DMS153 (cell line): ENCODE measurements around the gene NEUROG2.

Experiments used
- DNase-seq: peaks from one replicate; lab custom pipeline; 2025; lab: John Stamatoyannopoulos, UW

Gene NEUROG2

GRCh38 chr4:112521123-112522023, 5.4 kb upstream of the NEUROG2 start:
- DNase-seq = no peak

- DNase-seq = no peak
Observed at GRCh38 chr4:112520598-112521122, 4.7 kb upstream of the NEUROG2 start.

GRCh38 chr4:112519689-112520597, 4.0 kb upstream of the NEUROG2 start:
- DNase-seq = no peak

DNA sequence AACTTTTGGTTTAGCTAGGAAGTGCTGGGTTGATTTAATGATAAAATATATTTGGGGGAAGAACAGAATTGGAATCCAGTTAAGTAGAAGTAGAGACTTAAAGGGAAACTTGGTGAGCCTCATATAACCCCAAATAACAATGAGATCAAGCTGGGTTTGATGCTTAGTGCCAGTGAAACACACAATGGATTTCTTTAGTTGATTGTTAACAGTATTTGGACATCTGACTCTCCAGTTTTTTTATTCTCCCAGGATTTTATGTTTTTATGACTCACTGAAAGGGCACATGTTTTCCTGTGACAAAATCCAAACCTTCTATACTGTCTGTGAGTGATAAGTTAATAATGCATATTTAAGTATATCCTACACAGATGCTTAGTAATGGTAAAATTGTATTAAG, 2.7 kb upstream of the NEUROG2 start:
- DNase-seq = no peak

DNA sequence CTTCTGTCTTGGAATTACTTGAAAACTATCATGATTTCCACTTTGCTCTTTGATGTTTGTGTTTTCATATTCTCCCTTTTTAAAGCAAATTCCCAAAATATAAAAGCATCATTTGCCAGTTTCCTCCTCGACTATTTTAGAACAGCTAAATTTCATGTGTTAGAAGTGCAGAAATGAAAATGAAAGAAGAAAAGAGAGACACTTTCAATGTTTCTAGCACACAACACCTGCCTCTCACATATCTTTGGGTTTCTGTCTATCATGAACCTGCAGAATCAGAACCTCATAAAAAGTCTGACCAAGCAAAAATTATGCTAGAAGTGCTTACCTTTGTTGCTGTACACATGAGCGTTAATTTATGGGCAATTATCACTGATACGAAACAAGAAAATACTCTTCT, 1.9 kb upstream of the NEUROG2 start:
- no peak for DNase-seq

DNA sequence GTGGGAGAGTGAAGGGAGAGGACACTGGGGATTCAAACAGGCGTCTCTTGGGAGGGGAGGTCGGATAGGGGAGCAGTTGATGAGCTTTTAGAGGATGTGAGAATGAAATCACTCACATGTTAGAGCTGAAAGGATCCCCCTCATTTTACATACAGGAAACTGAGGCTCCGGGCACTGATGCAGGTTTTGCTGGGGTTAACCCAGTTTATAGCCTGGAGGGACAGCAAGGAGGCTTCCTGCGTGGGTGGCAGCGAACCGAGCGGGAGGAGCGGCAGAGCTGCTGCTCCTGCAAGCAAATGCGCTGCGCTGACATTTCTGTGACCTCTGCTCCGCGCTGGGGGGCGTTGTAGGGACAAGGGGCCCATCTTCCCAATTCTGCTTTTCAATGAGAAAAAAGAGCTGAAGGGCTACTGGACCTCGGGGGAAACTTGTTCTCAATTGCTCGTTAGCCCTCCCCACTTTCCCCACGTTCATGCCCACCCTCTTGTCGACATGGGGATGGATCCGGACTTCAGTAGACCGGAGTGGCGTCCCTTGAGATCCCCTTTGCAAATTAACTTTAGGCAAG, 1.2 kb upstream of the NEUROG2 start:
- DNase-seq = no peak

- DNase-seq = no peak
Observed at GRCh38 chr4:112516471-112517066, 589 bp upstream of the NEUROG2 start.

- no peak for DNase-seq
Observed at GRCh38 chr4:112515198-112516065, 548 bp downstream of the NEUROG2 start.

- DNase-seq = no peak
Observed at GRCh38 chr4:112514647-112515197, 1.3 kb downstream of the NEUROG2 start.

DNA sequence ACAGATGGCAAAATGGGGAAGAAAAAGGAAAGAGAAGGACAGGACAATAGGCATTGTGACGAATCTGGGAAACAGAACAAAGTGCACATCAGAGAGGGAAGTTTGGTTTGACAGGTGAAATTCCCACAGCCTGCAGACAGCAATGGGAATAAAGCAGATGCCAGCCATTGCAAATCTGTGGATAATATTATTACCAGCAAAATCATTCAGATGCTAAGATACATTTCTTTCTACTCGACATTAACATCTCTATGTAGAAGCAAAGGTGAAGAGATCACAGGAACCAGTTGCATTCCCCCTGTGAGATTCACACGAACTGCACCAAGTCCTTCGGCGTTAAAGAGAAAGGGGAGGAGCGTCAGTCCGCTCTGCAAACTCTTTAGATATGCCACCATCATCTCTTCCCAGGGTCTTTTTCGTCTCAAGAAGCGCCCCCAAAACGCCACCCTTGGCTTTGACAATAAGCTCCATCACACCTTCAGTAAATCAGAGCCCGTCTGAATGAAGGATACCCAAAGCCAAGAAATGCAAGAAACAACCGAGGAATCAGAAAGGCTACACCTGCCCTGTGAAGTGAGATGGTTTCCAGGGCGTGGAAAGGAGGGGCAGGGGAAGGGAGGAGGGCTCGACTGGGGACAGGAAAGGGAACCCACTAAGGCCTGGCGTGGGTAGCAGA, 1.9 kb downstream of the NEUROG2 start:
- no peak for DNase-seq

DNA sequence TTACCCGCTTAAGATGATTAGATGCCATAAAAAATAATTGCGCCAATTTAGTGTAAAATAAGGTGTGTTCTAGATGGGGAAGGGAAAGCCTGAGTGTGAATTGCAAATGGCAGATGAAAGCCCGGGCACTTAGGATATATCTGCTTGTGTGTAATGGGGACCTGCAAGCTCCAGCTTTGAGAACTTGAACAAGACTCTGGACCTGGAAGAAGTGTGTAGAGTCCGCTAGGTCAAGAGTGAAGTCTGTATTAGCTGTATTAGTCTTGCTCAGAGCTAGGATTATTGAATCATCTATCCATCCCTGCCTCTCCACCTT, 4.2 kb downstream of the NEUROG2 start:
- DNase-seq = no peak

DNA sequence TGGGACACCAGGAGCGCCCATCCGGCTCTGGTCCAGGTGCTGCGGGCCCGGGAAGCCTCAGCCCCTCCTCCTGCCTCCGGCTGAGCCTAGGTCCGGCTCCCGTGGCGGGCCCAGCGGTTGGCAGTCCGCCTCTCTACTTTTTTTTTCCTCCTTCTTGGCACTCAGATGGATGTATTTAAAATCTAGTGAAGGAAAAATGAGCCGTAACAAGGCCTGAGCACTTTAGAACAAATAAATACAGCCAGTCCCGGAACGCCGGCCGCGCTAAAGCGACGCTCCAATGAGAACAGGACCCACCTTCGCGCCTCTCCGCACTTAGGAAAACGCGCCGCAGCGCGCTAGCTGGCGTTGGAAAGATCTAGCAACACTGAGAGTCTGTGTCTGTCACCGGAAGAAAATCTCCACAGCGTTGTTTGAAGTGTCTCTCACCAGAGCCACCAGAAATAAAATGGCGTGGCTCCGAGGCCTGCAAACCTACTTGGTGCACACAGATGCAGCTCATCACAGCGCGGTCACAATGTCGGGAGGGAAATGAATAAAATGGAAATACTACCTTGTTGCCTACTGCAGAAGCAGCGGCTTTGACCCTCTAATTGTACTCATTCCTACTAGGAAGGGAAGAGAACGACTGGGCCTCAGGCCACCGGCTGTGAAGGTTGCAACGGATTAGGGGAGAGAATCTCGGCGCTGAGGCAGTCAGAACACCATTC, 4.7 kb downstream of the NEUROG2 start:
- no peak for DNase-seq

DNA sequence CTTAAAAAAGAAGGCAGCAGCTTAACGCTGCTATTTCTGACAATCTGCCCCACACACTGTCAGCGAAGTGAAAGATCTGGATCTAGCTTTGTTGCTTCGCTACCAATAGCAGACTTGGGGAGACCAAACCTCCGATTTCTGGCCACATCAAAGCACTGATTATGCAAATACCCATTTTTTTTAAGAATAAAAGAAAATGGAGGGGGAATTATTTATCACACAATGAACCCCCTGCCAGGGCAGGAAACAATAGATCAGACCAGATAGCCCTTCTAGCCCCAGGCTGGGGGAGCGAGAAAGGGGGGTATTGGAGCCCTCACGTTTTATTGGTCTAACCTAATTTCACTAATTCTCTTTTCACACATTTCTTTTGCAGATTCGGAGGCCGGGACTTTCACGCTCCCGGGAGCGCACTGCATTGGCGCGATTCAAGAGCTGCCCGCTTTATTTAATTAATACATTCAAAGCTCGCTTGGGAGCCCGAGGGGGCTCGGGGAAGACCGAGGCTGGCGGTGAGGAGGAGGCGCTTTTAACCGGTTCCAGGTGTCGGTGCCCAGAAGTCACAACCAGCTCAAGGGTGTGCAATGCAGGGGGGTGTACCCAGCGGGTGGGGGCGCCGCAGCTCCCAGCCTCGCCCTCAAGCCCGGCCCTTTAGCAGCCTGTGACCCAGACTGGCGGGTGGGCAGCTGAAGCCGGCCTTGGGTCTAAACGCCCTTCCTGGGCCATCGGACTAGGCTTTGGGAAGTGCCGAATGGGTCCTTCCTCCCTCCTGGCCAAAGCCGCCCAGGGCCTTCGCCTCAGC, 5.5 kb downstream of the NEUROG2 start:
- DNase-seq = no peak

GRCh38 chr4:112509243-112510141, 6.5 kb downstream of the NEUROG2 start:
- no peak for DNase-seq

- no peak for DNase-seq
Observed at GRCh38 chr4:112508356-112508755, 7.6 kb downstream of the NEUROG2 start.

GRCh38 chr4:112504807-112505206, 11.2 kb downstream of the NEUROG2 start:
- DNase-seq = no peak

DNA sequence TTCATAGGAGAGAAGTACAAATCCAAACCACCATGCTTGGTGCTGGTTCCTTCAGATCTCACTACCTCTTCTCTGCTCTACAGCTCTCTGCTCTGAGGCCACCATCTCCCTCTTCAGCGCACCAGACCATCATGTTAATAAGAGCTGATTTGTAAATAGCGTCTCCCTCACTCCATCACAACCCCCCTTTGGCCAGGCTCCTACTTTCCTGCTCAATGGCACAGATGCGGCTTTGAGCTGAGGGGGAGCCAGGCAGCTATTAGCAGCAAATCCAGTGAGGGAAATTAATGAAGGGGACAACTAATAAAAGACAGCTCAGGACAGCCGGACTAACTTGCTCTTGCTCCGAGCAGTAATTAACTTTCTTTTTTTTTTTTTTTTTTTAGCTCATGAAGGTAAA, 13.1 kb downstream of the NEUROG2 start:
- no peak for DNase-seq

- DNase-seq = no peak
Observed at GRCh38 chr4:112492321-112492720, 23.7 kb downstream of the NEUROG2 start.
